Stimulated activated CD4-positive, alpha-beta T cell treated with anti-CD3 and anti-CD28 coated beads, Interleukin-1b, Interleukin-23, amount 100 ng/mL, for 24 hours (primary cell): ENCODE measurements around the gene PCYOX1L.
"Not testable (repeated sequence)": the region's sequence is repeated elsewhere in the genome, so short reads cannot be mapped to it uniquely, and the experiment has no call there.

Source experiments
- DNase-seq, 4 experiments: peaks; one replicate each; pipeline ENCODE4 v3.0.0-alpha.2; 2020; ENCODE audit warnings: low read depth in 4 of 4, low spot score in 1 of 4

PCYOX1L gene

DNA sequence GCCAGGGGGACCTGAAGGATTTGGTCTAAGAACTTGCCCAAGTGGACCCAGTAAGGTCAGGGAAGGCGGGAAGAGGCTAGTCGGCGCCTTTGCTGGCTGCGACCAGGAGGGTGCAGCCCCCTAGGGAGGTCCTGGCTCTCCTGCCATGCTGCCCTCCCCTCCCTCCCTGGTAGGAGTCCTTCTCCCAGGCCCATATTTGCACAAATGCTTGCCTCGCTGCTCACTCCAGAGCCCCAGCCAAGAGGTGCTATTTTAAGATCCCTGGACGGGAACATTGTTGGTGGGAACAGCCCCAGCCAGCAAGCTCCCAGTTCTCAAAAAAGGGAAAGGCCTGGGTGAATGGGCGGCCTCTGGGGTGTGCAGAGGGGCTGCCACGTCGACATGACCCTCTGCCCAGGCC, 25.6 kb downstream of the PCYOX1L start:
- no peak for DNase-seq

DNA sequence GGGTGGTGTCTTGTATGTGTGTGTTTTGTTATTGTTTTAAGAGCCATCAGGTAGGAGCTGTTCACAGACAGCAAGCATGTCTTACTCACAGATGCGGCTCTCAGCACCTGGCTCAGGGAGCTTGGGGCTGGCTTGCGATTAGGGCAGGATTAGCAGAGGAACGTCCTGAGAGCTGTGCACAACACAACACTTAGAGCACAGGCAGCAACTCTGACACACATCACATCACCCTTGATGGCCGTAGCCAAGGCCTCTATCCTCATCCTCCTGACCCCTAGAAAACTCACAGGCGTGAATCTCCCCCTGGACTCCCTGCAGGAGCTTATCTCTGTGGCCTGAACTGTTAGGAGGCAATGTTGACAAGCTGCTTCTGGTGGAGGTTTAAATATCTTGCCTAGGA, 28.3 kb downstream of the PCYOX1L start:
- DNase-seq, result no peak

DNA sequence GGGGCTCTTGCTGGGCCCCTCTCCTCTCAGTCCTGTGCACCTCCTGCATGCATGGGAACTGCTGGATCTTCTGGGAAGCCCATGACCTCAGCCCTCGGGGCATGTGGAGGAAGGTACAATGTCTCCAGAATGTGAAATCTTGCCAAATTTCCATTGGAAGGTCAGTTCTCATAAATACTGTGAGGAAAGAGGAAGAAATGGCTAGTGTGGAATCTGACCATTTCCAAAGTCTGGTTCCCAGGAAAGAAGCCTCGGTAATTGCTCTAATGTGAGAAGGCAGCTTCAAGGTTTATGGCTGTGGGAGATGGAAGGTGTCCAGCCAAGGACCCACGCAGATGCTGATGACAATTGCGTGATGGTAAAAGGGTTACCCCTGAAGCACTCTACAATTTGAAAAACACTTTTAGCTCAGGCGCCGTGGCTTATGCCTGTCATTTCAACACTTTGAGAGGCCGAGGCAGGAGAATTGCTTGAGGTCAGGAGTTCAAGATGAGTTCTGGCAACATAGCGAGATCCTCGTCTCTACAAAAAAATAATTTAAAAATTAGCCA, 29.3 kb downstream of the PCYOX1L start:
- no peak for DNase-seq

DNA sequence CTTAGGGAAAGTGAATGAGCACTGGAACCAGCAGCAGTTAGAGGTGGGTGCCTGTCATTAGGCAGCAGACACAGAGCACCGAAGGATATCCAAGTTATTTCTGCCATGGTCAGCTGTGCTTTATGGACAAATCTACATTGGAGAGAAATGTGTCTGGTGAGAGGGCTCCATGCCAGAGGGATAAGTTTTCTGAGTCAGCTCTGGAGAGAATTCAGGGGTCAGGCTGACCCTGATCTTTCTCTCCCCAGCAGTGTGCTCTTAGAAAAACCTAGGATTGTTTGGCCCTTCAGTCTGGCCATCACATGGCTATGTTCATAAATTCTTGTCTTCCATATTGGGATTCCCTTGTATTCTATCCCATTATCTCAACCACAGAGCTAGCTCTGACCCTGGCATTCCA, 30.1 kb downstream of the PCYOX1L start:
- DNase-seq, result no peak

DNA sequence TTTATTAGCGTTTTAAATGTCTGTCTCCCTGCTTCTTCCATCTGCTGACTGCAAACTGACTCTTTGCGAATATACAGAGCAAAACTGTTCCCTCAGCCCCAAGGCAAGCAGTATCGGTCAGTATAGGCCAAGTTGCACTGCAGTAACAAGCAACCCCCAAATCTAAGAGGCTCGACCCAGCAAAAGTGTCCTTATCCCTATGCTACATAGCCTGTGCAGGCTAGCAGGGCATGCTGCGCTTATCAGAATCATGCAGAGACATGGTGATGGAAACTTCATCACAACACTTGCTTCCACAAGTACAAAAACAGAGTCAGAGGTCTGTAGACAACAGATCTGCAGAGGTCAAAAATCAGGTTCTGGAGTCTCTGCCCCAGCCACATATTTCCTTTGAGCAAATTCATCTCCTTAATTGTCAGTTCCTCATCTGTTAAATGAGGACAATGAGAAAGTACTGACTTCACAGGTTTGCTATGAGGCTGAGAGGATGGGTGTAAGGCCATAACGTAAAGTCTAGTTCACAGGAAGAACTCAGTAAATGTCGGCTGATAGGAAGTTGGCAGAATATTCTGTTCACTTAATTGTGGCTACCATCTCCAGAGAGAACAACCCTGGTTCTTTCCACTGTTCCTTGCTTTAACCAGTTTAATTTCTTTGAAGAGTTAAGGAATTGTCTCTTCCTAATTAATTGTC, 30.8 kb downstream of the PCYOX1L start:
- no peak for DNase-seq

DNA sequence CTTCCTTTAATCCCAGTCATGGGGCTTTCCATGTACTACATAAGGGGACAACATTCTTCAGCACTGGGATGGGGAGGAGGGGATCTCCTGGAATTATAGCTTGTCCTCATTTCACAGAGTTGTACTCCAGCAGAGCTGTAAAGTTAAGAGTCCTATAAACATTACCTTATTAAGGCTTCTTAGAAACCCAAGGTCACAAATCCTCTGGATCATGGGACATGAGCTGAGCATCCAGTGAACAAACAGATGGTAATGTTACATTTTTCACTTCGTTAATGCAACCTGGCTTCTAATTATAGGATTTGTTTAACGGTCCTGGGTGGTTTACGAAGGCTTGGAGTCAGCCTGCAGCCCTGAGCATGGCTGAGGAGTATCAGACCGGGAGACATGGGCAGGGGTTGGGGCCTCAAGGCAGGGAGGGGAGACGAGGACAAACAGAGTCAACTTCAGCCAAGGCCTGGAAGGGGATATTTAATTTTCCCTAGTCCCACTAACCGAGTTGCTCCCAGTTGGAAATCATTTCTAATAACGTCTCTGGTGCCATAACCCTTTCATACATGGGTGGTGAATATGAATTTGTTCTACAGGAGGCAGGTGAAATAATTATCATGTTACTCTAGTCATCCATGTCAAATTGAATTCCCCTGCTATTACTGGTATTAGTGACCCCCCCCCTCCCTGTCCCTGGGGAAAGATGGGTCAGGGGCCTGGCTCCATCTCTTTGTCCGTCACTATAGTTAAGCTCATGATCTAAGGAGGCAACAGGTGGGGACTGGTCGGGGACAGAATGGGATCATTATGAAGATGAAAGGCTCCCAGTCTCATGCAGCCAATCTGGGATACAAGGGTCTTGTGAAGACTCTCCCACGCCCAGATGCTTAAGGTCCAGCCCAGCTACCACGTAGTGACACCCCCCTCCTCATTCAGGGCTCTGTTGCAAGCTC, 32.0 kb downstream of the PCYOX1L start:
- no peak for DNase-seq

DNA sequence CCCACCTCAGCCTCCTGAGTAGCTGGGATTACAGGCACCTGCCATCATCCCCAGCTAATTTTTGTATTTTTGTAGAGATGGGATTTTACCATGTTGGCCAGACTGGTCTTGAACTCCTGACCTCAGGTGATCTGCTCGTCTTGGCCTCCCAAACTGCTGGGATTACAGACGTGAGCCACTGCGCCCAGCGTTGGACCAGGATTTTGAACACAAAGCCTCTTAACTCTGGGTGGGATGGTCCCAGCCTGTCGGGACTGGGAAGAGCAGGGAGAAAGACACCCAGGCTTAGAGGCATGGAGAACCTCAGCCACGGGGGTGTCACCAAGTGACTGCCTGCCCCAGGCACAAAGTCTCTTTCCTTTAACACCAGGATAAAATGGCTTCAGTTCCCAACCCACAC, 33.2 kb downstream of the PCYOX1L start:
- not testable (repeated sequence) for DNase-seq

DNA sequence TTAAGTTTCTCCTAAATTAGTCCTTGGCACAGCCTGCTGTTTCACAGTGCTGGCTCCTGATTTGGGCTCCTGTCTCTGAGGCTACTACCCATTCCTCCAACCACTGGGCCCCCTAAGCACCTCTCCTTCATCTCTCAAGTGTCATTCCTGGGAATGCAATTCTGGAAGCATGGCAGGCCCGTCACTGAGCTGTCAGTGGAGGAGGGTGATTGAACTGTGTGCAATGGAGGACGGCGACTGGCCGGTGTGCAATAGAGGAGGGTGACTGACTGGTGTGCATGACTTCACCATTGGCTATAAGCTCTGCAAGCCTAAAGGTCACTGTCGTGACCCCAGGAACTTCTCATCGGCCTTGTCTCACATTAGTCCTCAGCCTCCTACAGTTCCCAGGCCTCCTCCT, 33.7 kb downstream of the PCYOX1L start:
- DNase-seq, result no peak

DNA sequence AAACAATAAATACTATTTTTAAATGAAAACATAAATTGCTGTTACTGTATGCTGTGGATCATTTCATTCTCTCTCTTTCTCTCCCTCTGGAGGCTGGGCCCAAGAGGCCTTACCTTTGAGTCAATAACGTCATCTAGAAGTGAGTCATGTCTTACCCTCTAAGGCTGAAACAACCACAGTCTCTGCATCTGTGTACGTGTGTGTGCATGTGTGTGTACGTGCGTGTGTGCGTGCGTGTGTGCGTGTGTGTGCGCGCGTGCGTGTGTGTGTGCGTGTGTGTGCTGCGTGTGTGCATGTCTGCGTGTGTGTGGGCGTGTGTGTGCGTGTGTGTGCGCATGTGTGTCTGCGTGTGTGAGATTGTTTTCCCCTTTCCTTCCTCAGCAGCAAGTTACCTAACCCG, 34.9 kb downstream of the PCYOX1L start:
- no peak for DNase-seq

DNA sequence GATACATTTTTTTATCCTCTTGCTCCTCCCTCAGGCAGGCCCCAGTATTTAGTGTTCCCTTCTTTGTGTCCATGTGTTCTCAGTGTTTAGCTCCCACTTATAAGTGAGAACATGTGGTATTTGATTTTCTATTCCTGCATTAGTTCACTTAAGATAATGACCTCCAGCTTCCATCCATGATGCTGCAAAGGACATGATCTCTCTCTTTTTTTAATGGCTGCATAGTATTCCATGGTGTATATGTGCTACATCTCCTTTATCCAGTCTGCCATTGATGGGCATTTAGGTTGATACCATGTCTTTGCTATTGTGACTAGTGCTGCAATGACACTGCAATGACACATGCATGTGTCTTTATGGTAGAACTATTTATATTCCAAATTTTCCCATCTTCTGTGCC, 37.1 kb downstream of the PCYOX1L start:
- not testable (repeated sequence) for DNase-seq

DNA sequence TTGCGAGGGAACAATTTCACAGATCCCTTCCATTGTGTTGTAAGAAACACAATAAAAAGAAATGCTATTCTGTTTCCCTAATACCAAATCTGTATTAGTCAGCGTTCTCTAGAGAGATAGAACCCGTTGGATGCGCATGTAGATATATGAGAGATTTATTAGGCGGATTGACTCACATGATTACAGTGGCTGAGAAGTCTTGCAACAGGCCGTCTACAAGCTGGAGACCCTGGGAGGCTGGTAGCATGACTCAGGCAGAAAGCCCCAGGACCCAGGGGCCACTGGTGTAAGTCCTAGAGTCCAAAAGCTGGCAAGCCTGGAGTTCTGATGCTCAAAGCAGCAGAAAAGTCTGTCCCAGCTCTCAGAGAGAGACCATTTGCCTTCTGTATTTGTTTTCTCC, 39.7 kb downstream of the PCYOX1L start:
- no peak for DNase-seq

DNA sequence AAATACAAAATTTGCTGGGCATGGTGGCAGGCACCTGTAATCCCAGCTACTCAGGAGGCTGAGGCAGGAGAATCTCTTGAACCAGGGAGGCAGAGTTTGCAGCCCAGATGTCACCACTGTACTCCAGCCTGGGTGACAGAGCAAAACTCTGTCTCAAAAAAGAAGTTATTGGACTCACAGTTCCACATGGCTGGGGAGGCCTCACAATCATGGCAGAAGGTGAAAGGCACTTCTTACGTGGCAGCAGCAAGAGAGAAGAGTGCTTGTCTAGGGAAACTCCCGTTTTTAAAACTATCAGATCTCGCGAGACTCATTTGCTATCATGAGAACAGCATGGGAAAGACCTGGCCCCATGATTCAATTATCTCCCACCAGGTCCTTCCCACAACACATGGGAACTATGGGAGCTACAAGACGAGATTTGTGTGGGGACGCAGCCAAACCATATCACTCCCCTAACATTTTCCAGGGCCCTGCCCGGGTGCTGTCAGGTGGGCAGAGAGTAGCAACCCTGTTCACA, 41.0 kb downstream of the PCYOX1L start:
- DNase-seq, result not testable (repeated sequence)

DNA sequence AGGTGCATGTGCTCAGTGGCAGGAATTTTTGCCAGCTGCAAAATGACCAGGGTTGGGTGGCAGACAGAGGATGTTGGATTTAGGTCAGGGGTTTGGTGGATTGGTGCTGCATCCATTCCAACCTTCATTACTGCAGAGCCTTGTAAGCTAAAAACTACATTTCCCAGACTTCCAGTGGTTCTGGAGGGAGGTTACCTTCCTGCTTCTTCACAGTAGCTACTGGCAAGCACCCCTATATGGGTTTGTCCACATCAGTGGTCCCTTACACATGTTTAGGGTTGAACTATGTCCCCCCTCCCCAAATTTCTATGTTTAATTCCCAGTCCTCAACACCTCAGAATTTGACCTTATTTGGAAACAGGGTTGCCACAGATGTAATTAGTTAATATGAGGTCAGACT, 41.9 kb downstream of the PCYOX1L start:
- no peak for DNase-seq

DNA sequence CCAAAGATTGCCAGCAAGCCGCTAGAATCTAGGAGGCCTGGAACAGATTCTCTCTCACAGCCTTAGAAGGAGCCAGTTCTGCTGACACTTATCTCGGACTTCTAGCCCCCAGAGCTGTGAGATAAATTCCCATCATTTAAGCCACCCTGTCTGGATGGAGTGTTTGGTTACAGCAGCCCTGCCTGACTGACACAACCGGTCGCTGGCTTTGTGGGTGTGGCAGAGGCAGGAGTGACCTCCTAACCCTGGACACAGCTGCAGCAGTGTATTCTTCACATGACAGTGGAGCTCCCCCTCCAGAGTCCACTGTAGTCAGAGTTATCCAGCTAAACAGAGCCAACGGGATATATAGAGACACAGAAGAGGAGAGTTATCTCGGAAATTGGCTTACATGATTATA, 42.5 kb downstream of the PCYOX1L start:
- no peak for DNase-seq

DNA sequence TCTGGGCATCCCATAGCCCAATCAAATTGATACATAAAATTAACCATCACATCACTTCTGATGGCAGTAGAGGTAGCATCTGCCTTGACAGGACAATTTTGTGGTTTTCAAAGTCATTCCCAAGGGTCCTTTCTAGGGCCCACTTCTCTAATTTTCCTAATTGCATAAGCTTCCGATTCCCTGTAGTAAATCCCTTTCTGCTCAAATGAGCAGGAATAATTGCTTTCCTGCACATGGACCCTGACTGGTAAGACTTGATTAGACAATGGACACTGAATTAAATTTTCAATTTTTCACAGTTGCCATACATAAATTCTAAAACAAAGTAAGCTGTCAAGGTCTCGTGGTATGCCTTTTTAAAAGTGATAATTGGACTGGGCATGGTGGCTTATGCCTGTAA, 43.2 kb downstream of the PCYOX1L start:
- DNase-seq, result no peak

DNA sequence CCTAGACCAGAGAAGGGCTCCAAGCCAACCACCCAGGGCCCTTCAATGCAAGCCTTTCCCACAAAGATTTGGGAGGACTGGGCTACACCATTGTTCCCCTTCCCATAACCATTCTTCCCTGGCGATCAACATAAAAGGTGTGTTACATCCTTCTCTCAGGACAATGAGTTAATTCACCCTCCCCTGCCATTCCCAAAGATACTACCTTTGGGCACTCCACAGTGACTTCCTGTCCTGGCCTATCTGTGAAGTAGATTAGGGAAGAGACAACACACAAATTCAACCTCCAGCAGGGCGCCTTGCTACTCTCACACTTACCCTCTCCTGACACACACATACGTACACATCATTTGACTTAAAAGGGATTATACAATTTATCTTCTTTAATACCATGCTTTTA, 44.4 kb downstream of the PCYOX1L start:
- DNase-seq, result no peak

DNA sequence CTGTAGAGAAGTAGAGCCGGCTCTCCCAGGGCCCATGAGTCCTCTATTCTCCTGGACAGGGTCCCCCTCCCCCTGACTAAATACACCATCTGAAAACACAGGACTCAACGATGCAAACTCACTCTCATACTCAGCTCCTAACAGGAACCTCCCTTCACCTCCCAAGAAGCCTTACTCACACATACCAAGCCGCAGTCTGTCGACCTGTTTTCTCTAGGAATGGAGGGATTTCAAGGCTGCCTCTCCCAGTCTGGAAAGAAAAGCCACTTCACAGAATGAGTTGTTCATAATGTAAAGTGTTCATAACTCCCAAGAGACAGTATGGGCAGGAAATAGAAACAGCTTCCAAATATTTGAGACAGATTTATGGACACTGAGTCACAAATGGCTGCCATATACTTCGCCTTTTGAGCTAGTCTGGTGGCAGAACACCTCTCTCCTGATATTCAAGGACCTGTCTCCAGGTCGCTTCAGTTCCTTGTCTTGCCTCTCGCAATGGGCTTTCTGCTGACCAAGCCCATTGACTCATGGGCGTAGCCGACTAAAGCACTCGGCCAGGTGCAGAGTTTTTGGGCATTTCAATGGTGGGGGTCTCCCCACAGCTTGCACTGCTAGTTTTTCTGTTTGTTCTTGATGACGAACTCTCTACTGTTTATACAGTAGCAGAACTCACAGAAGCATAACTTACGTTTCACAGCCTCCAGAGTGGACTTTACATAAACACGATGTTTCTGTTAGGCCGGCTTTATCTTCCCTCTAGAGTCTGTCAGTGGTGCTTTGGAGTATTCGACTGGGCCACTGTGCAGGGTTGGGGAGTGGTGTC, 46.3 kb downstream of the PCYOX1L start:
- no peak for DNase-seq

DNA sequence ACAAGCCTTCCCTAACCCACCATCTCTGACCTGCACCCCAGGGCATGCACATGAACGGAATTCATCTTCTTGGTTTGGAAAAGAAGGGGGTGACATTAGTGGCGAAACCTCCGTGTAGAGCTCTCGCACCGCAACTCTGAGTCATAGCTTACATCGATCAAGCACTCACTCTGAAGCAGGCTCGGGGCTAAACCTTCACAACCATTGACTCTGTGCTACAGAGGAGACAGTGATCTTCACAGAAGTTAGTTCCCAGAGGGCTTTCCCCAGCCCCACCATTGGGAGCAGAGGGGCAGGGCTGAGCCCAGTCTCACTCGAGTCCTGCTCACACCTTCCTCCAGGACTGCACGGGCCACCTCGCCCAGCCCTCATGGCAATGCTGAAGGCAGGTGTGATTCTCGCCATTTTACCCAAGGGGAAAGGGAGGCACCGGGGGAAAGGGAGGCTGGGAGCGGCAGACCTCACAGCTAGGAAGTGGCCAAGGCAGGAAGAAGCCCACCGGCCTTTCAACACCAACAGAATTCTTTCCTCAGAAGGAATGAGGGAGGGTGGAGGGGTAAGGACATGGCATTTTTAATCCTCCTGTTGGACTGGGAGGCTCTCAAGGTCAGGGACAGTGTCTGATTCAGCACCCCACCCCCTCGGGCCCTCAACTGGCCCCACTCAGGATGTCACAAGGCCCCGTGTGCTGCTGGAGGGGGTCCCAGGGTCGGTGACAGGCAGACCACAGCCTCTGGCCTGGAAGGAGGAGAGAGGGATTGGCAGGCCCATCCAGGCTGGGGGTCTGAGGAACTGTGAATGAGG, 47.1 kb downstream of the PCYOX1L start:
- DNase-seq, result no peak

DNA sequence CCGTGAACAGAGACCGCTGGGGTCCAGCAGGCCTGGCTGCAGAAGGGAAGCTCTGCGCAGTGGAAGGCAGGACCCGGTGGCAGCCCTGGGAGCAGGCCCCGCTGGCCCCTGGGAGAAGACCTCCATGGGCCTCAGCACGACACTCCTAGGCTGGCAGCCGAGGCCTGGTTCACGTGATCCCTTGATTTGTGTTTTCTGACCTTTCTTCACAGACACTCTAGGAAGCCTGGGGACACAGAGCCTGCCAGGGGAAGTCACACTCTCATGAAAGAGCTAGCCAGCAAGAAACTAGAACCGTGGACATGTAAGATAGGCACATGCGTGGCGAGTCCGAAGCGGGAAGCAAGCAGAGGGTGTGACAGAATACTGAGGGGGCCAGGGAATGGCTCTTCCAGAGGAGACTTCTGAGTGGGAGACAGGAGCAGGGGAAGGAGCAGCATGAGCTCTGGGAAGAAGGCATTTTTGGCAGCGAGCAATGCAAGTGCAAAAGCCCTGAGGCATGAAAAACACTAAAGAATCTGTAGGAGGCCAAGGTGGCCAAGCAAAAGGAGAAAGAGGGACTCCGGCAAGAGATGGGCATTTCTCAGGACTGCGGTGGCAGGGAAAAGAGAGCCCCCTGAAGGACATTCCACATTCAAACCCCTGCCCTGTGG, 47.8 kb downstream of the PCYOX1L start:
- no peak for DNase-seq
